Measurements from ENCODE around the gene KIF1A. TPM values are rescaled to one million over a fixed set of nuclear protein-coding genes. Genes with fewer than 3 reads are reported as not detected.

KIF1A gene
- total and polyA plus RNA-seq, 2 of the 13 experiments (the other 11 are each of a cell fraction or from before 2014, with no cell fraction given), result 0.01 TPM; not detected in 1

GRCh38 chr2:240856151-240856980, 36.3 kb upstream of the KIF1A start (continued):
- no peak for TF ChIP-seq SMARCC2 (IDR thresholded peaks at IDR 0.05)
- no peak for TF ChIP-seq BCLAF1 (IDR thresholded peaks at IDR 0.05)
- no peak for TF ChIP-seq SCMH1 (CRISPR knock-in tag; IDR thresholded peaks at IDR 0.05; ENCODE audit: borderline replicate concordance)
- no peak for TF ChIP-seq HMG20A (CRISPR knock-in tag; IDR thresholded peaks at IDR 0.05; ENCODE audit: borderline replicate concordance)
- no peak for TF ChIP-seq ZNF275 (CRISPR knock-in tag; IDR thresholded peaks at IDR 0.05; ENCODE audit: borderline replicate concordance)
- no peak for TF ChIP-seq ZNF768 (CRISPR knock-in tag; IDR thresholded peaks at IDR 0.05)
- no peak for TF ChIP-seq ZNF3 (CRISPR knock-in tag; IDR thresholded peaks at IDR 0.05)
- peak; percentile 6; the same call in 1 of the 2 replicates for TF ChIP-seq ZMYM4 (CRISPR knock-in tag; IDR thresholded peaks at IDR 0.05)
- TF ChIP-seq RARG (CRISPR knock-in tag; IDR thresholded peaks at IDR 0.05; ENCODE audit: low read depth), result 0 out of 2 replicates have a peak, but pooled peaks have one; percentile 4
- TF ChIP-seq TBP (CRISPR knock-in tag; IDR thresholded peaks at IDR 0.05), result no peak
- TF ChIP-seq RFX1 (IDR thresholded peaks at IDR 0.05), result no peak
- TF ChIP-seq ZNF18 (CRISPR knock-in tag; IDR thresholded peaks at IDR 0.05; ENCODE audit: insufficient replicate concordance), result no peak
- no peak for TF ChIP-seq NR3C1 (CRISPR knock-in tag; IDR thresholded peaks at IDR 0.05)
- no peak for TF ChIP-seq IKZF1 (IDR thresholded peaks at IDR 0.05)
- no peak for TF ChIP-seq KLF6 (CRISPR knock-in tag; IDR thresholded peaks at IDR 0.05)
- TF ChIP-seq ZNF629 (CRISPR knock-in tag; conservative IDR thresholded peaks at IDR 0.05), result no peak
- no peak for TF ChIP-seq ZNF317 (CRISPR knock-in tag; IDR thresholded peaks at IDR 0.05)
- no peak for TF ChIP-seq ZNF850 (CRISPR knock-in tag; conservative IDR thresholded peaks at IDR 0.05)
- no peak for TF ChIP-seq ZNF713 (CRISPR knock-in tag; IDR thresholded peaks at IDR 0.05)
- no peak for TF ChIP-seq ZNF513 (CRISPR knock-in tag; conservative IDR thresholded peaks at IDR 0.05)
- TF ChIP-seq GPN1 (CRISPR knock-in tag; IDR thresholded peaks at IDR 0.05; ENCODE audit: borderline replicate concordance), result no peak
- TF ChIP-seq NFE2L1 (CRISPR knock-in tag; IDR thresholded peaks at IDR 0.05; ENCODE audit: borderline replicate concordance), result no peak
- TF ChIP-seq ZNF567 (CRISPR knock-in tag; IDR thresholded peaks at IDR 0.05; ENCODE audit: borderline replicate concordance), result no peak
- TF ChIP-seq ZNF557 (CRISPR knock-in tag; IDR thresholded peaks at IDR 0.05), result no peak
- no peak for TF ChIP-seq DRAP1 (CRISPR knock-in tag; IDR thresholded peaks at IDR 0.05)
